PC-3 (cell line): ENCODE results near the gene DDC.

ENCODE experiments used
- CTCF ChIP-seq: fragments of 300-600 bp; sonication (generic); conservative IDR thresholded peaks from 2 replicates; pipeline ENCODE4 v1.5.1; 2017; ENCODE audit warnings: antibody characterized with exemption, low read depth, mild to moderate bottlenecking, low read length
- EZH2 ChIP-seq: fragments of 300-600 bp; sonication (generic); IDR thresholded peaks from one replicate; pipeline ENCODE4 v1.6.1; 2017; ENCODE audit warnings: antibody characterized with exemption, mild to moderate bottlenecking, low read length; ENCODE audit not compliant: unreplicated experiment
- EZH2phosphoT487 ChIP-seq: fragments of 300-600 bp; sonication (generic); IDR thresholded peaks from 2 replicates; pipeline ENCODE4 v1.6.1; 2018; ENCODE audit warnings: mild to moderate bottlenecking, antibody characterized with exemption, low read length, borderline replicate concordance

DNA sequence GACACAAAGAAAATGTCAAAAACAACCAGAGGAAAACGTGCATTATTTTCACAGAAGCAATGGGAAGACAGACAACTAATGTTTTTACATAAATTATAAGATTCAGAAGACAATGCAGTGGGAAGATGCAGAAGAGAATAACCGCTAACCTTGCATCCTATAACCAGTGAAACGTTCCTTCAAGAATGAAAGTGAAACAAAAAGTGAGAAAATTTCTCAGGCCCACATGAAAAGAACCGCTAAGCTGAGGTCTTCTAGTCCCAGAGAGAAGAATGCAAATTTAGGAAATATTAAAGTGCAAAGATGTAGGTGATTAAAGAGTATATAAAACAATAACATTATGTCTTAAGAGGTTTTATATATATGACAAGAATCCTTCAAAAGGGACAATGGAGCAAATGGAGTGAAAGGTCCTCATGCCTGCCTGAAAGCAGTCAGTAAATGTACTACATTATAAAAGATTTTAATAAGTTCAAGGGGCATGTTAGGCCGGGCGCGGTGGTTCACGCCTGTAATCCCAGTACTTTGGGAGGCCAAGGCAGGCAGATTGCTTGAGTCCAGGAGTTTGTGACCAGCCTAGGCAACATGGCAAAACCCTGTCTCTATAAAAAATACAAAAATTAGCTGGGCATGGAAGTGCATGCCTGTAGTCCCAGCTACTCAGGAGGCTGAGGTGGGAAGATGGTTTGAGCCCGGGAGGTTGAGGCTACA, 43.1 kb upstream of the DDC start:
- TF ChIP-seq CTCF (no peak), EZH2 (no peak), EZH2phosphoT487 (no peak)
